ENCODE results near the gene FBXL5.

GRCh38 chr4:15684498-15684897 lies 29.3 kb upstream of the FBXL5 start:
- TF ChIP-seq FOXA1 (IDR thresholded peaks at IDR 0.05): no peak
- no peak for TF ChIP-seq CTCF (IDR thresholded peaks at IDR 0.05; ENCODE audit: low read depth, low read length, missing input control)
- no peak for TF ChIP-seq RXRA (IDR thresholded peaks at IDR 0.05)
- no peak for TF ChIP-seq YY1 (IDR thresholded peaks at IDR 0.05)
- no peak for TF ChIP-seq TAF1 (conservative IDR thresholded peaks at IDR 0.05)
- no peak for TF ChIP-seq REST (IDR thresholded peaks at IDR 0.05)
- TF ChIP-seq JUND (IDR thresholded peaks at IDR 0.05): no peak
- no peak for TF ChIP-seq NR2F2 (IDR thresholded peaks at IDR 0.05)
- no peak for TF ChIP-seq EGR1 (IDR thresholded peaks at IDR 0.05; ENCODE audit: low read depth in 2 of 2)
- TF ChIP-seq ATF3 (IDR thresholded peaks at IDR 0.05): no peak
- no peak for TF ChIP-seq RAD21 (IDR thresholded peaks at IDR 0.05)
- TF ChIP-seq MAX (IDR thresholded peaks at IDR 0.05): no peak
- TF ChIP-seq FOXA2 (IDR thresholded peaks at IDR 0.05): no peak

Data from liver (tissue), 3 donors.